Left ventricle myocardium superior (tissue), 1 donor: ENCODE results near the gene TRIP12. TPM values are rescaled to one million over a fixed set of nuclear protein-coding genes. Genes with fewer than 3 reads are reported as not detected.
"Not testable (repeated sequence)": the region's sequence is repeated elsewhere in the genome, so short reads cannot be mapped to it uniquely, and the experiment has no call there.

Source experiments
- ATAC-seq: fragments of 200-7000 bp; cut with Tn5 transposase; one replicate; pipeline ENCODE4 v1.9.1; 2020; ENCODE audit warnings: mild to moderate bottlenecking, moderate library complexity
- DNase-seq: peaks from one replicate; pipeline ENCODE4 v3.0.0-alpha.2; 2020
- intact Hi-C: fragments of 100-400 bp; cut with micrococcal nuclease; formaldehyde crosslinking; loops from one replicate; pipeline ENCODE4 v1.11.0; 2022
- total RNA-seq: library from RNA; stranded (reverse); fragmentation: NEBNext Ultra II Directional; extraction: Animal tissue kit (Norgen Biotek cat#: 25700); gene quantifications from one replicate; pipeline ENCODE4 v1.2.1, GENCODE V29; 2021
- donor health status: DM: no; HTN: yes; CAD: no; lungs with severe emphysema.

Gene TRIP12
- total RNA-seq, 1 donor from 2014 or later, result 194 TPM

- intact Hi-C loops, result no loop called here
- peak; percentile 84 for ATAC-seq
These were observed 909 bp upstream of the TRIP12 start, which contains the start of gene FBXO36 for GRCh38 chr2:229922449-229923386. Gene FBXO36 (plus strand): TSS chr2:229922503. CDS start chr2:229922514, 11 bp downstream.

DNA sequence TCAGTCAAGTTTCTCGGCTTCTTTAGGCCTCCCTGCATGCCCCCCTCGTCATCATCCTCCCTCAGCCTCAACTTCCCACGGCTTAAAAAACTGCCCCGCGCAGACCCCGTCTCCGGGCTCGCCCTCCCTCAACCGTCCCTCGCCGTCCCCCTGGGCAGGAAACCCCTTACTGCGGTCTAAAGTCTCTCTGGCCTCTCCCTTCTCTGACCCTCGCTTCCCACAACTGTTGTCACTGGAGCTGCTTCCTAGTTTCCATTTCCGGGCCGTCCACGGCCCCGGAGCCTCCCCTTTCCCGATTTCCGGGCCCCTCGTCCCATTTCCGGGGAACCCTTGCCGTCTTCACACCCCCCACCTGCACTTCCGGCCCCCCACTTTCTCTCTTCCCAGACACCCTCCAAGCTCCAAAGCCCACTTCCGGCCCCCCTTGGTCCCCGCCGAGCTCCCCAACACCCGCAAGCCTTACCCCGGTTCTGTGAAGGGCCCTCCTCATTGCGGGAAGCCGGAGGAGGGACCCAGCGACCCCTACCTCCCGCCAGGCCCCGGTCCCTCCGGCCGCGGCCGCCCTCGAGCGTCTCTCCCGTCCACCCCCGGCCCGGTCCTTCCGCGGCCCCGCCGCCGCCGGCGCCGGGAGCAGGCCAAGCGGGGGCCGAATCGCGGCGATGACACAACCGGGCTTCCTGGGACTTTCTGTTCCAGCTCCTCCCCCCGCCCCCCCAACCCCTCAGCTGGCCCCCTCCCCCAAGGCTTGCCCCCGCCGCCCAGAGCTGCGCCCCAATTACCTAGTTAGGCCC is 513 bp downstream of the TRIP12 start:
- peak; percentile 51 for ATAC-seq
- intact Hi-C loops, result no loop called here
- peak; percentile 75 for DNase-seq

More at GRCh38 chr2:229922449-229923386, 909 bp upstream of the TRIP12 start, which contains the start of gene FBXO36:
- DNase-seq, result peak; percentile 91

DNA sequence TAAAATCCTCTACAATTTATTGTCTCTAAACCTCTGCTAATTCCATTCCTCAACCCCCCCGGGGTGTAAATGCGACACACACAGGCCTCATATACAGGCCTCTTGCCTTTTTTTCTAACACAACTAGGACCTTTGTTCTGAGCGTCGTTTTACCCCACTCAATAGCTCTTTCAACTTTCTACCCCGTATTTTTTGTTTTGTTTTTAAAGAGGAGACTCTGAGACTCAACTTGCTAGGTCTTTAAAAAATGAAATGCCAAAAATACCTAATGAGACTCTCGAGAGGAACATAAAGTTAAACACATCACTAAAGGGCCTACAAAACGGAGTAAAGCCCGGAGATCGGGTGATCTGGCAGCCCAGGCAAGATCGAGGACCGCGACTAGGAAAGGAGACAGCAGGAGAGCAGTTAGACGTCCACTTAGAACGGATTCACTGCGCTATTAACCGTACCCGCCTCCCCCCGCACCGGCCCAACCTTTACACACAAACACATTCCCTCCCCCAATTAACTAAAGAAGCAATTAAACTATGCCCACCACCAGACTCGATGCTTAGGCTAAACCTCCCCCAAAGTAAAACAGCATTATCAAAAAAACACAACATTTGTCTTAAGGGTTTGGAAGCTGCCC is 1.7 kb downstream of the TRIP12 start:
- DNase-seq (no peak), ATAC-seq (no peak)
- intact Hi-C loops, result no loop called here

DNA sequence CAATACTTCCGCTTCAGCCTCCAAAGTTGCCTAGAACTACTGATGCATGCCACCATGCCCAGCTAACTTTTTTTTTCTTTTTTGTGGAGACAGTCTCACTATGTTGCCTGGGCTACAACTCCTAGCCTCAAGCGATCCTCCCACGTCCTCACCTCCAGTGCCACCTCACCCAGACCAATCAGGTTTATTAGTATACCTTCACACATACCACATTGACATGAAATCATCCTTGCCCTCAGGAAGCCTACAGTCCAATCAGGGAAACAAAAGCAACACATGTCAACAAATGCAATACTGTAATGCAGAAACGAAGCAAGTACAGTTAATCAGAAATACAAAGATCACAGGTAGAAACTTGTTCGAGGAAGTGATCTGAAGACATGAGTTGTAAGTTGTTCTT is 4.0 kb downstream of the TRIP12 start:
- no peak for ATAC-seq
- DNase-seq, result no peak
- intact Hi-C loops, result loop anchor here (10.0 kb wide), 1 partner anchor 113 kb away; no protein-coding TSS in a partner anchor

DNA sequence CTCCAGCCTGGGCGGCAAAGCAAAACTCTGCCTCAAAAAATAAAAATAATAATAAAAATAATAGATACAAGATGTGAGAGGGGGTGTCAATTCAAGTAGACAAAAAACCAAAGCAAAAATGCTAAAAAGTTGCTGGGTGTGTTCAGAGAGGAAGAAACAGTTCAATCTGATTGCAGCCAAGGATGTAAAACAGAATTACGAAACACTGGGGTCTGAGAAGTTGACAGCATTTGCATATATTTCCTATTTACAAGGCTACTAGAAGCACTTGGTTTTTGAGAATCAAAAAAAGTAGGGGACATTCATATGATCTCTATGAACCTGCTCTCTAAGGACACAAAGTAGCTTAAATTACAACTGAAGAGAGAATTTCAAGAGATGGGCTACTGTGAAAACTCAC is 7.6 kb downstream of the TRIP12 start:
- ATAC-seq, result no peak
- no peak for DNase-seq
- intact Hi-C loops, result loop anchor here (10.0 kb wide), 1 partner anchor 109 kb away; no protein-coding TSS in a partner anchor

DNA sequence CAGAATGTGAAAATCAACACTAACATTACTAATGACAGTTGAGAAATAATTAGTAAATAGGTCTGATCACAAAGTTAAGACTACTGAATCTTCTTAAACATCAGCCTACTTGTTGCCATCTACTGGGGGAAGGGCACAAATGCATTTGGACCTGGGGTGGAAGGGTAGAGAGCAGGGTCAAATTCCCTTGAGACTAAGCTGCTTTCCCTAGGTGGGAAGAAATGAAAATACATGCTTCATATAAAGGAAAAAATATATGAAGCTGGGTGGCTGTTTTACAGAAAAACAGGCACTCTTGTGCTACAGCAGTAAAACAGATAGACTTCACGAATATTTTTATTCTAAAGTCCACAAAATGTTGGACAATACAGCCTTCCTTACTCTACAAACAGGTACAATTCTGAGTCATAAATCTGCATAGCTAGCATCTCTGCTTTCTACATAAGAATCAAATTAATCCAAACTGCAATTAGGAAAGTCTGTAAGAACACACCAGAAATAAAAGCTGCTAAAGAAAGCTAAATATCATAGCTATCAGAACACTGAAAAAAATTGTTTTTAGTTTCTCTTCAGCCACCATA is 10.9 kb downstream of the TRIP12 start:
- ATAC-seq (peak; percentile 40), DNase-seq (no peak)
- intact Hi-C loops, result loop anchor here (10.0 kb wide), 1 partner anchor 106 kb away; no protein-coding TSS in a partner anchor

DNA sequence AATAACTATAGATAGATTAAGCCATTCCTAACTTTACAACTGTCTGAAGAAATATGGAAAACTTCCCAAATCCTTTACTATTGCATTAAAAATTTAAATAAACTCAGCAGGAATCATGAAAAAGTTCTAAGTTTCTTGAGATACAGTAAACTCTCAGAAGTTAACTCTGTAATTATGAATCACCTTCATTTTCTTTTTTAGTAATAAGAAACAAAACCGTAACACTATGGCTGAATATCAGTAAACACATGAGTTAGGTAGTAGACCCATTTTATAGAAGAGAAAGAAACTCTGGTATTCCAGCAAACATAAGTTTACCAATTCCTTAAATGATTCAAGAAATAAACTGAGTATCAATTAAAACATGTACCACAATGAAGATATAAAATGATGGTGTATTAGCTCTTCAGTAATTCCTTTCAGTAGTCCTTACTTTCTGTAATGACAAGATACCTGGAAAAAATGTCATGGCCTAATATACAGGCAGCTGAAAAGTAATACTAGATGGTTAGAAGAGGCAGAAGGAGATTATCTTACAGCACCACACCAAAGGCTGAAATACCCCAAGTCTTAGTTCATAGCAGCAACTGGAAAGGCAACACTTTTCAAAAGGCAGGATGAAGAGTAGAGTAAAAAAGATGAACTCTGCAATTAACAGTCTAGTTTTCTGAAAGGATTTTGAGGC is 11.5 kb downstream of the TRIP12 start:
- DNase-seq, result no peak
- intact Hi-C loops, result loop anchor here (10.0 kb wide), 1 partner anchor 105 kb away; no protein-coding TSS in a partner anchor
- ATAC-seq, result no peak

DNA sequence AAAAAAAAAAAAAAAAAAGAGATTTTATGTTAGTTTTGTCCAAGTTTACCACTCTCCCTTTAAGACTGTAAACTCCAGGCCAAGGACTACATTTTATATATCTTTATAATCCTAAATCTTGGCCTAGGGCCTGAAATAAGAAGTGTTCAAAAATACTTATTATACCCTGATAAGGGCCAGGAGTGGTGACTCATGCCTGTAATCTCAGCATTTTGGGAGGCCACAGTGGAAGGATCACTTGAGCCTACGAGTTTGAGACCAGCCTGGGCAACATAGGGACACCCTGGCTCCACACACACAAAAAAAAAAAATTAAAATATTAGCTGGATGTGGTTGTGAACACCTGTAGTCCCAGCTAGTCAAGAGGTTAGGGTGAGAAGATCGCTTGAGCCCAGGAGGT is 12.7 kb downstream of the TRIP12 start:
- peak; percentile 15 for ATAC-seq
- intact Hi-C loops, result no loop called here

GRCh38 chr2:229905601-229906000 is 16.2 kb downstream of the TRIP12 start:
- DNase-seq (no peak), ATAC-seq (no peak)
- intact Hi-C loops, result no loop called here

More for the DNA sequence above, 12.7 kb downstream of the TRIP12 start:
- no peak for DNase-seq

GRCh38 chr2:229903037-229903436 is 18.8 kb downstream of the TRIP12 start:
- DNase-seq, result no peak
- intact Hi-C loops, result no loop called here
- no peak for ATAC-seq

DNA sequence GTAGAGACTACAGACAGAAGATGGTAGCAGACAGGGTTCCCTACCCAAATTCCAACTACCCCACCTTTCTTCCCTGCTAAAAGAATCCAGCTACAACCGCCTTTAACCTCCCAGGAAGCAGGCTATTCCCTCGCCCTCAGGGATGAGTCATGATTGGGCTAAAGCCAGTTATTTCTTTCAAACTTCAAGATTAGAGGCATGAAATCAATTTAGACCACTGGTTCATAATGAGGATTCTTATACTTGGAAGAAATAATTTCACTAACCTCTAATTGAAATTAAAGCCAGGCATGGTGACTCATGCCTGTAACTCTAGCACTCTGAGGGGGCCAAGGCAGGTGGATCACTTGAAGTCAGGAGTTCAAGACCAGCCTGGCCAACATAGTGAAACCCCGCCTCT is 20.0 kb downstream of the TRIP12 start:
- ATAC-seq (peak; percentile 54), DNase-seq (no peak)
- intact Hi-C loops, result no loop called here

GRCh38 chr2:229900514-229900913 is 21.3 kb downstream of the TRIP12 start:
- intact Hi-C loops, DNase-seq, ATAC-seq: not testable (repeated sequence)

DNA sequence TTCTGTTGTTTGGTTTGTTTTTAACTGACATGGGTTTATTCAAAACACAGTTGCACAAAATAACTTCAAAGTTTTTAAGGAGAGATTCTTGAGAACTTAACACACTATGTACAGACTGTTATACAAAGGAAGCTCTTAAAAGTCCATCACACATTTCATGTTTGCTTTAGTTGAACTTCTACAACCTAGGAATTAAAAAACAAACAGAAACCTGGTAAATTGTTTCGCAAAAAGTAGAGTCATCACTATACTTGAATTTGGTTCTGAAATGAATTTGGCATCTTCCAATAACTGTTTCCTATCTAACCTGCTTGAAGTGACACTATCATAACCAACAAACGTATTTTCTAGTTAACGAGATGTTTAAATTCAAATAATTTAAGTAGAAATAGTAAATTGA is 21.8 kb downstream of the TRIP12 start:
- intact Hi-C loops, result no loop called here
- no peak for ATAC-seq

DNA sequence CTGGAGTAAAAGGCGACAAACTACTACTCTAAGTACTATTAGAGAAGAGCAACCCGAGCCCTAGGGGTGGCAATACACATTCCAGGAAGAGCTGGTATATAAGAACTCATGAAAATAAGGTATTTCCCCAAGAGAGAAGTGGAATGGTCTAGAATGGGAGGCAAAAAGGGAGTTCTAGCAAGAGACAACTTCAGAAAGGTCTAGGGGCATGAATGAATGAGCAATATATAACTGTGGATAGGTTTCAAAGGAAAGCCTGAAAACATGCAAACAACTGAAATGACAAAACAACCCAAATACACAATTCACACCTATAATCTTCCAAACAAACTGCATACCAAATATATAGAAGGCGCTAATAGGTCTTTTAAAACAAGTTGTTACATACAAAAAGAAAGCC is 22.2 kb downstream of the TRIP12 start:
- DNase-seq (no peak), ATAC-seq (no peak)
- intact Hi-C loops, result no loop called here

More for the DNA sequence above, 21.8 kb downstream of the TRIP12 start:
- no peak for DNase-seq

- ATAC-seq, result no peak
- intact Hi-C loops, result no loop called here
- DNase-seq, result no peak
These were observed 25.0 kb downstream of the TRIP12 start for GRCh38 chr2:229896857-229897256.

GRCh38 chr2:229889023-229889422 is 32.8 kb downstream of the TRIP12 start:
- no peak for ATAC-seq
- intact Hi-C loops, result no loop called here

DNA sequence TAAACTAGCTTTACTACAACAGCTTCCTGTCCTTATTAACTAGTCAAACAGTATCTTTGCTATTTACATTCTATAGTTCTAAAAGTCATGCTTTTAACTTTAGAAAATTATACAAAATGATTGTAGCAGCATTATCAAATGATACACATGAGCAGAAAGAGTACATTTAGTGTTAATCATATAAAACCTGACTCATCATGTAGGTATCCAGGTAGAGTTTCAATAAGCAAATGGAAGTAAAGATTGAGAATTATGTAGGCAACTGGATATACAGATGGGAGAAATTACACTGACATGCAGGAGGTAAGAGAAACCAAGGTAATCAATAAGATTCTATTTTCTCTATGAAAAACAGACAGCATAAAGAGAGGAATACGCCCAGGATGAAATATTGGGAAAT is 33.8 kb downstream of the TRIP12 start:
- no peak for DNase-seq
- intact Hi-C loops, result no loop called here
- ATAC-seq, result no peak

More at GRCh38 chr2:229889023-229889422, 32.8 kb downstream of the TRIP12 start:
- no peak for DNase-seq

GRCh38 chr2:229887441-229887840 is 34.4 kb downstream of the TRIP12 start:
- DNase-seq, result no peak
- intact Hi-C loops, result no loop called here
- no peak for ATAC-seq
